ENCODE results near the gene NRXN3. TPM values are rescaled to one million over a fixed set of nuclear protein-coding genes. Genes with fewer than 3 reads are reported as not detected.

The NRXN3 gene
- total RNA-seq, 1 experiment from 2014 or later = 1.1 TPM

DNA sequence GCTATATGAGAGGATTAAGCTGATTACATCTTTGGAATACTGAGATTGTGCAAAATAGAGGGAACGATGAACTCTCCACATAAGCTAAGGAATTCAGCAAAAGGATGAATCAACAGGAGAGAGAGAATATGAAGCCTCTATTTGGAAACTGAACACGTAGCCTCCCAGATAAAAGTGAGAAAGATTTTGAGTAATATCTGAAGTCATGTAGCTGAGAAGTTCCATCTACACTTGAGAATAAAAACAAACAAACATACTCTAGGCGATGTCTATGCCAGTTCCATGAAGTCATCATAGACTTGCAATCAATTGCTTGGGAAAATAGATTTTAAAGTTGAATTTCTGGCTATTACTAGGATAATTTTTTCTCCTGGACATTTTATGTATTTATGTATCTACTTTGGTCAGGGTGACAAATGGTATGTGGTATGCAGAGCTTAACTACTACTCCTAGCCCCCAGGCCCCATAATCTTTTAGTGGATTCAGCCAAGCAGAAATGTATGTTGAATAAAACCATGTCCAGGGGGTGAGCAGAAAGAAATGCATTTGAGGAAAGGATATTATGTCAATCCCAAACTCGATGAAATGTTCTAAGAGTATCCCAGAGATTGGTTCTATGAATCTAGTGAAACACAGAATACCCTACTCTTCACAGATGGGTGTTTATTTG, 1413.7 kb downstream of the NRXN3 start:
- no TSS peak for BruUV-seq (replicated peaks)
- no peaks in the 10 kb centered on the region for H3K9me3 ChIP-seq (ENCODE audit: low read length)
- CTCF ChIA-PET = interaction anchor here (1.1 kb wide), 1 partner anchor 126 kb away, joined by 5 read pairs; no protein-coding TSS in a partner anchor
- peaks cover 8% of the 10 kb centered on the region; the same call in 1 of the 2 replicates for H3K4me1 ChIP-seq (ENCODE audit: insufficient read depth, low read length)
- H3K36me3 ChIP-seq (ENCODE audit: low read depth, low read length) = no peaks in the 10 kb centered on the region
- H3K27ac ChIP-seq (ENCODE audit: low read length) = peak overlapping the region; percentile 27; the same call in 1 of the 2 replicates
- intact Hi-C loops (cut with micrococcal nuclease) = no loop called here
- no peaks in the 10 kb centered on the region for H3K9me2 ChIP-seq (replicated peaks; ENCODE audit: low read length)
- POLR2A ChIA-PET (ENCODE audit: unreplicated experiment) = interaction anchor here (0.7 kb wide), 2 partner anchors 397 to 1196 kb away, joined by 3 to 5 read pairs; no protein-coding TSS in a partner anchor
- H3K4me3 ChIP-seq (ENCODE audit: low read length) = no peak overlapping the region
- H3F3A ChIP-seq (ENCODE audit: low read length, unreplicated experiment) = no peaks in the 10 kb centered on the region
- H3K4me2 ChIP-seq (ENCODE audit: low read length) = no peak overlapping the region
- DNase-seq = peak; percentile 2
- TF ChIP-seq EZH2 (IDR thresholded peaks at IDR 0.05; ENCODE audit: low read length, unreplicated experiment) (no peak), EZH2phosphoT487 (IDR thresholded peaks at IDR 0.05; ENCODE audit: borderline replicate concordance, low read length) (no peak)
- TF ChIP-seq, protein P1, sequence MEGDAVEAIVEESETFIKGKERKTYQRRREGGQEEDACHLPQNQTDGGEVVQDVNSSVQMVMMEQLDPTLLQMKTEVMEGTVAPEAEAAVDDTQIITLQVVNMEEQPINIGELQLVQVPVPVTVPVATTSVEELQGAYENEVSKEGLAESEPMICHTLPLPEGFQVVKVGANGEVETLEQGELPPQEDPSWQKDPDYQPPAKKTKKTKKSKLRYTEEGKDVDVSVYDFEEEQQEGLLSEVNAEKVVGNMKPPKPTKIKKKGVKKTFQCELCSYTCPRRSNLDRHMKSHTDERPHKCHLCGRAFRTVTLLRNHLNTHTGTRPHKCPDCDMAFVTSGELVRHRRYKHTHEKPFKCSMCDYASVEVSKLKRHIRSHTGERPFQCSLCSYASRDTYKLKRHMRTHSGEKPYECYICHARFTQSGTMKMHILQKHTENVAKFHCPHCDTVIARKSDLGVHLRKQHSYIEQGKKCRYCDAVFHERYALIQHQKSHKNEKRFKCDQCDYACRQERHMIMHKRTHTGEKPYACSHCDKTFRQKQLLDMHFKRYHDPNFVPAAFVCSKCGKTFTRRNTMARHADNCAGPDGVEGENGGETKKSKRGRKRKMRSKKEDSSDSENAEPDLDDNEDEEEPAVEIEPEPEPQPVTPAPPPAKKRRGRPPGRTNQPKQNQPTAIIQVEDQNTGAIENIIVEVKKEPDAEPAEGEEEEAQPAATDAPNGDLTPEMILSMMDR (conservative IDR thresholded peaks at IDR 0.05; ENCODE audit: low read depth, low read length) = no peak
- H4K20me1 ChIP-seq (ENCODE audit: low read length) = no peaks in the 10 kb centered on the region
- H2AFZ ChIP-seq (ENCODE audit: low read length) = no peak overlapping the region
- no peak for ATAC-seq
- H3K79me2 ChIP-seq (ENCODE audit: low read length) = no peaks in the 10 kb centered on the region
- no peaks in the 10 kb centered on the region for H3K27me3 ChIP-seq (ENCODE audit: low read length)
- no peak overlapping the region for H3K9ac ChIP-seq (ENCODE audit: low read length)

DNA sequence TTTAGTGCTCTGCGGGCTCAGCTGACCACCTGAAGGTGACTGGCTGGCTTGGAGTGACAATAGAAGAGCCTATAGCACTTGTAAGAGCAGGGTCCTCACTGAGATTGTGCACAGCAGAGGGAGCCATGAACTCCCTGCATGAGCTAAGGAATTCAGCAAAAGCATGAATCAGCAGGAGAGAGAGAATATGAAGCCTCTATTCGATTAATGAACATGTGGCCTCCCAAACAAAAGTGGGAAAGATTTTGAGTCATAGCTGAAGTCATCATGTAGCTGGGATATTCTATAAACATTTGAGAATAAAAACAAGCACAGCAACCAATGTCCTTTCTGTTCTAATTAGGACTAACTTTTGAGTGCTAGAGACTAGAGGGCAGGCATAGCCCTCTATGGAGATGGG, 1414.5 kb downstream of the NRXN3 start:
- intact Hi-C loops (cut with micrococcal nuclease) = no loop called here
- Histone ChIP-seq H3K4me1 (ENCODE audit: insufficient read depth, low read length) (peaks cover 8% of the 10 kb centered on the region; the same call in 1 of the 2 replicates), H3K9ac (ENCODE audit: low read length) (no peak overlapping the region), H3K4me3 (ENCODE audit: low read length) (no peak overlapping the region), H3K27ac (ENCODE audit: low read length) (peak overlapping the region; percentile 27; the same call in 1 of the 2 replicates), H4K20me1 (ENCODE audit: low read length) (no peaks in the 10 kb centered on the region), H3K36me3 (ENCODE audit: low read depth, low read length) (no peaks in the 10 kb centered on the region), H3K79me2 (ENCODE audit: low read length) (no peaks in the 10 kb centered on the region), H3K4me2 (ENCODE audit: low read length) (no peak overlapping the region), H3K9me3 (ENCODE audit: low read length) (no peaks in the 10 kb centered on the region), H3F3A (ENCODE audit: low read length, unreplicated experiment) (no peaks in the 10 kb centered on the region), H2AFZ (ENCODE audit: low read length) (no peak overlapping the region), H3K9me2 (replicated peaks; ENCODE audit: low read length) (no peaks in the 10 kb centered on the region), H3K27me3 (ENCODE audit: low read length) (no peaks in the 10 kb centered on the region)
- no TSS peak for BruUV-seq (replicated peaks)
- ATAC-seq (peak; percentile 72), DNase-seq (peak; percentile 71)
- ChIA-PET CTCF (interaction anchor here (1.1 kb wide), 1 partner anchor 127 kb away, joined by 5 read pairs; no protein-coding TSS in a partner anchor), POLR2A (ENCODE audit: unreplicated experiment) (interaction anchor here (0.7 kb wide), 1 partner anchor 1195 kb away, joined by 5 read pairs; no protein-coding TSS in a partner anchor)
- TF ChIP-seq EZH2phosphoT487 (IDR thresholded peaks at IDR 0.05; ENCODE audit: borderline replicate concordance, low read length) = no peak
- TF ChIP-seq, protein P1 (conservative IDR thresholded peaks at IDR 0.05; ENCODE audit: low read depth, low read length) = peak; percentile 50

DNA sequence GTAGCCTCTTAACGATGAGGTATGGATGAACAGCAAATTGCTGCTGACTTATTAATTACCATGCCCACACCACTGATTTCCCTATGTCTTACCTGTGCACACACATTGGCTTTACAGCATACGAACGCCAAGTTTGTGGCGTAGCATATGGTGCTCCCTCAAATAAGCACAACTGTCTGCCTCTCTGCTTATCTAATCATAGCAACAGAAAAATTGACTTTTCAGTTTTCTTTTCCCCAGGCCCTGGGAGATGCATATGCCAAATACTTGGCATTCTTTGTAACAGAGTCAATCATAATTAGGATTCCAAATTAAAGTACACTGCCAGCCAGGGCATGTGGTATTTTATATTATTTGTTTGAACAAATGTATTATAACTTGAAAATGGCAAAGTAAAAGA, 1415.7 kb downstream of the NRXN3 start:
- no peak overlapping the region for H3K27ac ChIP-seq (ENCODE audit: low read length)
- BruUV-seq (replicated peaks) = no TSS peak
- H3K9ac ChIP-seq (ENCODE audit: low read length) = no peak overlapping the region
- peaks cover 8% of the 10 kb centered on the region; the same call in 1 of the 2 replicates for H3K4me1 ChIP-seq (ENCODE audit: insufficient read depth, low read length)
- no peak overlapping the region for H2AFZ ChIP-seq (ENCODE audit: low read length)
- POLR2A ChIA-PET (ENCODE audit: unreplicated experiment) = no interaction called here
- DNase-seq (peak; percentile 8), ATAC-seq (0 out of 2 replicates have a peak, but pooled peaks have one; percentile 24)
- no peak for TF ChIP-seq EZH2 (IDR thresholded peaks at IDR 0.05; ENCODE audit: low read length, unreplicated experiment)
- TF ChIP-seq, protein P1 (conservative IDR thresholded peaks at IDR 0.05; ENCODE audit: low read depth, low read length) = no peak
- no peak for TF ChIP-seq EZH2phosphoT487 (IDR thresholded peaks at IDR 0.05; ENCODE audit: borderline replicate concordance, low read length)
- no peaks in the 10 kb centered on the region for H3K79me2 ChIP-seq (ENCODE audit: low read length)
- intact Hi-C loops (cut with micrococcal nuclease) = no loop called here
- H3K27me3 ChIP-seq (ENCODE audit: low read length) = no peaks in the 10 kb centered on the region
- H3K4me3 ChIP-seq (ENCODE audit: low read length) = no peak overlapping the region
- no peaks in the 10 kb centered on the region for H4K20me1 ChIP-seq (ENCODE audit: low read length)
- CTCF ChIA-PET = no interaction called here
- H3K9me2 ChIP-seq (replicated peaks; ENCODE audit: low read length) = no peaks in the 10 kb centered on the region
- no peaks in the 10 kb centered on the region for H3K9me3 ChIP-seq (ENCODE audit: low read length)
- no peaks in the 10 kb centered on the region for H3K36me3 ChIP-seq (ENCODE audit: low read depth, low read length)
- no peak overlapping the region for H3K4me2 ChIP-seq (ENCODE audit: low read length)
- no peaks in the 10 kb centered on the region for H3F3A ChIP-seq (ENCODE audit: low read length, unreplicated experiment)
